ENCODE measurements around the gene KDM1A. TPM values are rescaled to one million over a fixed set of nuclear protein-coding genes. Genes with fewer than 3 reads are reported as not detected.

KDM1A gene
- total and polyA plus RNA-seq, 9 of the 15 experiments (the other 6 are each of a cell fraction or from before 2014, with no cell fraction given): 59.2 to 181 (median 168) TPM

DNA sequence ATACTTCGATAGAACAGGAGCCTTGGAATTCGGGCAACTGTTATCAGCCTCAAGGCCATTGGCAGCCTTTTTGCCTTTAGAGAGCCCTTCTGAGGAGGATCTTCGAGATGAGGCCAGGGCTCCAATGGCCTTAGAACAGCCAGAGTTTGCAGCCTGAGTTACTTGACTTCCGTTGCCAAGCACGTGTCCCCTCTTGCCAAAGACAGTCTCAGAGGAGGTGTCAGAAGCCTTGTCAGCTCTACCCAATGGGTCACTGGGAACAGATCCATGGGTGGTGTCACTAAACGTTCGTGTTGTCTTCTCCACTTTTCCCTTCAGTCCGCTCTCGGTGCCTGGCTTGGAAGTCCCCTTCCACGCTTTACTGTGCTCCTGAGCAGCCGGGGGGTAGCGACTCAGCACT is 73.2 kb downstream of the KDM1A start:
- no peak overlapping the region for H3K27ac ChIP-seq (ENCODE audit: extremely low read depth, low read depth, low read length)
- WGBS (ENCODE audit: insufficient coverage, low coverage, missing lambda C conversion rate): 75% methylated on average over 12 of the region's 12 CpGs
- DNase-seq (ENCODE audit: extremely low read depth in 1 of 4, low spot score in 3 of 4) (no peak), FAIRE-seq (no peak), ATAC-seq (no peak)
- ChIA-PET POLR2A (interaction anchor here (0.7 to 1.6 kb wide), 3 partner anchors 16 to 800 kb away, joined by 3 to 5 read pairs (median 3); no protein-coding TSS in a partner anchor), CTCF (ENCODE audit: low intra/inter-chr PET ratio) (no interaction called here)
- H3K9ac ChIP-seq (ENCODE audit: insufficient read depth in 1 of 2, low read depth in 2 of 2, low read length in 2 of 2): no peak overlapping the region
- no peaks in the 10 kb centered on the region for H3K9me1 ChIP-seq (ENCODE audit: control insufficient read depth, insufficient read depth, low read length)
- in situ Hi-C loops (cut with MboI): loop anchor here (10.0 kb wide), 1 partner anchor 118 kb away; the partner anchor contains the start of gene LACTBL1
- H3K79me2 ChIP-seq (ENCODE audit: control insufficient read depth, insufficient read depth, low read length): no peaks in the 10 kb centered on the region
- peaks cover 52% of the 10 kb centered on the region; the same call in 2 of the 3 replicates for H3K36me3 ChIP-seq (ENCODE audit: control insufficient read depth, insufficient read depth, low read length)
- no peaks in the 10 kb centered on the region for H3K27me3 ChIP-seq (ENCODE audit: control insufficient read depth in 2 of 2, insufficient read depth in 2 of 2, low read length in 2 of 2)
- intact Hi-C loops (cut with micrococcal nuclease): loop anchor here (10.0 kb wide), 1 partner anchor 182 kb away; no protein-coding TSS in a partner anchor
- TF ChIP-seq TBP (optimal IDR thresholded peaks at IDR 0.05; ENCODE audit: low read depth, low read length) (no peak), ZNF57 (CRISPR knock-in tag; IDR thresholded peaks at IDR 0.05) (no peak), NR2C1 (IDR thresholded peaks at IDR 0.05) (no peak), NR2C1 (tag; IDR thresholded peaks at IDR 0.05) (no peak)
- TF ChIP-seq, protein P1, sequence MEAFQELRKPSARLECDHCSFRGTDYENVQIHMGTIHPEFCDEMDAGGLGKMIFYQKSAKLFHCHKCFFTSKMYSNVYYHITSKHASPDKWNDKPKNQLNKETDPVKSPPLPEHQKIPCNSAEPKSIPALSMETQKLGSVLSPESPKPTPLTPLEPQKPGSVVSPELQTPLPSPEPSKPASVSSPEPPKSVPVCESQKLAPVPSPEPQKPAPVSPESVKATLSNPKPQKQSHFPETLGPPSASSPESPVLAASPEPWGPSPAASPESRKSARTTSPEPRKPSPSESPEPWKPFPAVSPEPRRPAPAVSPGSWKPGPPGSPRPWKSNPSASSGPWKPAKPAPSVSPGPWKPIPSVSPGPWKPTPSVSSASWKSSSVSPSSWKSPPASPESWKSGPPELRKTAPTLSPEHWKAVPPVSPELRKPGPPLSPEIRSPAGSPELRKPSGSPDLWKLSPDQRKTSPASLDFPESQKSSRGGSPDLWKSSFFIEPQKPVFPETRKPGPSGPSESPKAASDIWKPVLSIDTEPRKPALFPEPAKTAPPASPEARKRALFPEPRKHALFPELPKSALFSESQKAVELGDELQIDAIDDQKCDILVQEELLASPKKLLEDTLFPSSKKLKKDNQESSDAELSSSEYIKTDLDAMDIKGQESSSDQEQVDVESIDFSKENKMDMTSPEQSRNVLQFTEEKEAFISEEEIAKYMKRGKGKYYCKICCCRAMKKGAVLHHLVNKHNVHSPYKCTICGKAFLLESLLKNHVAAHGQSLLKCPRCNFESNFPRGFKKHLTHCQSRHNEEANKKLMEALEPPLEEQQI (IDR thresholded peaks at IDR 0.05): no peak
- no peaks in the 10 kb centered on the region for H3K4me1 ChIP-seq (replicated peaks in 1 of 2; ENCODE audit: control insufficient read depth in 2 of 2, insufficient read depth in 2 of 2, low read length in 2 of 2)
- H3K4me3 ChIP-seq: no peak overlapping the region
- H3K4me2 ChIP-seq (ENCODE audit: insufficient read depth, low read length): no peak overlapping the region
- H2AFZ ChIP-seq (ENCODE audit: low read depth, low read length): no peak overlapping the region
- H3K9me3 ChIP-seq (replicated peaks; ENCODE audit: control insufficient read depth, insufficient read depth, low read depth, low read length): no peaks in the 10 kb centered on the region
- no peaks in the 10 kb centered on the region; the same call in 1 of the 2 replicates for H4K20me1 ChIP-seq (replicated peaks; ENCODE audit: control insufficient read depth, insufficient read depth, low read length)
- no TSS peak for BruUV-seq (replicated peaks)

All from K562 (cell line).